ENCODE results near the gene SLC25A30. TPM values are rescaled to one million over a fixed set of nuclear protein-coding genes. Genes with fewer than 3 reads are reported as not detected.
"Not testable (repeated sequence)": the region's sequence is repeated elsewhere in the genome, so short reads cannot be mapped to it uniquely, and the experiment has no call there.

Gene SLC25A30
- total RNA-seq, 1 donor from 2014 or later = 175 TPM

GRCh38 chr13:45350152-45350551 lies 68.0 kb downstream of the SLC25A30 start:
- Histone ChIP-seq H3K27me3 (ENCODE audit: low read depth) (no peaks in the 10 kb centered on the region), H3K27ac (replicated peaks) (no peak overlapping the region), H3K4me3 (no peak overlapping the region), H3K36me3 (peaks cover 62% of the 10 kb centered on the region), H3K9me3 (replicated peaks) (no peaks in the 10 kb centered on the region), H3K4me1 (peaks cover 13% of the 10 kb centered on the region)
- no peak for DNase-seq
- TF ChIP-seq, protein P1, sequence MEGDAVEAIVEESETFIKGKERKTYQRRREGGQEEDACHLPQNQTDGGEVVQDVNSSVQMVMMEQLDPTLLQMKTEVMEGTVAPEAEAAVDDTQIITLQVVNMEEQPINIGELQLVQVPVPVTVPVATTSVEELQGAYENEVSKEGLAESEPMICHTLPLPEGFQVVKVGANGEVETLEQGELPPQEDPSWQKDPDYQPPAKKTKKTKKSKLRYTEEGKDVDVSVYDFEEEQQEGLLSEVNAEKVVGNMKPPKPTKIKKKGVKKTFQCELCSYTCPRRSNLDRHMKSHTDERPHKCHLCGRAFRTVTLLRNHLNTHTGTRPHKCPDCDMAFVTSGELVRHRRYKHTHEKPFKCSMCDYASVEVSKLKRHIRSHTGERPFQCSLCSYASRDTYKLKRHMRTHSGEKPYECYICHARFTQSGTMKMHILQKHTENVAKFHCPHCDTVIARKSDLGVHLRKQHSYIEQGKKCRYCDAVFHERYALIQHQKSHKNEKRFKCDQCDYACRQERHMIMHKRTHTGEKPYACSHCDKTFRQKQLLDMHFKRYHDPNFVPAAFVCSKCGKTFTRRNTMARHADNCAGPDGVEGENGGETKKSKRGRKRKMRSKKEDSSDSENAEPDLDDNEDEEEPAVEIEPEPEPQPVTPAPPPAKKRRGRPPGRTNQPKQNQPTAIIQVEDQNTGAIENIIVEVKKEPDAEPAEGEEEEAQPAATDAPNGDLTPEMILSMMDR (IDR thresholded peaks at IDR 0.05; ENCODE audit: borderline replicate concordance) = no peak
- intact Hi-C loops (cut with micrococcal nuclease) = no loop called here

DNA sequence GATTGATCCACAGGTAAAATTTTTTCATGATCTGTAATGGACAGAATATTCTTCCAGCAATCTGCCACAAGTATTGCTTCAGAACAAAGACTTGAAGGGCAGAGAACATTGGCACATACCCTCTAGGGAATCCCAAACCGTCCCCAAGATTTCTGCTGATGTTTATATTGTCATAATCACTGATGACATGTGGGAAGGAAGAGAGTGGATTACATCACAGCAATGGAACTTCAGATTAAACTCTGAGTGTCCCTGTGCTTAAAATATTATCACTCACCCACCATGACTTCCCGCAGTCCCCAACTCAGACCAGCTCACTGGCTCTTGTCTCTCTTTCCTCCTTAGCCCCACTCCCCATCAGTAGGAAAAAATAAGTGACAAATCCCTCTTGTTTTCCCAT lies 68.7 kb downstream of the SLC25A30 start:
- intact Hi-C loops (cut with micrococcal nuclease) = no loop called here
- Histone ChIP-seq H3K27ac (replicated peaks) (peak overlapping the region; percentile 30), H3K36me3 (peaks cover 62% of the 10 kb centered on the region)

DNA sequence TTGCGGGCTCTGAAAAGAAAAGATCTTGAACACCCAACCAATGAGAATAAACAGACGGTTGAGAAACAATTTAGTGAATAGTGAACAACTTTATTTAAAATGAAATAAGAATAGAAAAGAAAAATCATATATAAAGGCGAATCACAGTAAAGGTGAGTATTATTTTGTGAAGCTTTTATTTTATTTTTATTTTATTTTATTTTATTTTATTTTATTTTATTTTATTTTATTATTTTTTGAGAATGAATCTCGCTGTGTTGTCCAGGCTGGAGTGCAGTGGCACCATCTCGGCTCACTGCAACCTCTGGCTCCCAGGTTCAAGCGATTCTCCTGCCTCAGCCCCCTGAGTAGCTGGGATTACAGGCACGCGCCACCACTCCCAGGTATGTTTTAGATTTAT lies 74.1 kb downstream of the SLC25A30 start:
- H3K27ac ChIP-seq (replicated peaks); H3K9me3 ChIP-seq (replicated peaks); H3K4me3 ChIP-seq; H3K27me3 ChIP-seq (ENCODE audit: low read depth); intact Hi-C loops (cut with micrococcal nuclease); DNase-seq: not testable (repeated sequence)
- H3K4me1 ChIP-seq = peaks cover 40% of the 10 kb centered on the region
- peaks cover 37% of the 10 kb centered on the region for H3K36me3 ChIP-seq

More for the DNA sequence above, 68.7 kb downstream of the SLC25A30 start:
- DNase-seq = no peak
- Histone ChIP-seq H3K9me3 (replicated peaks) (no peaks in the 10 kb centered on the region), H3K4me1 (peaks cover 13% of the 10 kb centered on the region), H3K4me3 (no peak overlapping the region), H3K27me3 (ENCODE audit: low read depth) (no peaks in the 10 kb centered on the region)
- TF ChIP-seq, protein P1 (IDR thresholded peaks at IDR 0.05; ENCODE audit: borderline replicate concordance) = no peak

Other genes with a start within 250 kb of the SLC25A30 start
- gene KCTD4, start 217.3 kb downstream of the SLC25A30 start, total RNA-seq = 0.11 TPM
- 4,332 TPM for gene TPT1, start 77.2 kb downstream of the SLC25A30 start, total RNA-seq
- 15.7 TPM for gene COG3, start 46.6 kb upstream of the SLC25A30 start, total RNA-seq
- gene ERICH6B, start 197.4 kb upstream of the SLC25A30 start, total RNA-seq = not detected